K562 (cell line): ENCODE results near the gene EXO5. TPM values are rescaled to one million over a fixed set of nuclear protein-coding genes. Genes with fewer than 3 reads are reported as not detected.
A peak's percentile ranks its signal among the peaks of the same experiment; 100 is the strongest.

ENCODE experiments used
- ATAC-seq: fragments of 200-7000 bp; cut with Tn5 transposase; 3 replicates; pipeline ENCODE4 v1.9.1; 2020; ENCODE audit warnings: moderate library complexity
- Bru-seq: library from RNA; stranded (reverse); fragments of 400-500 nt; gene quantifications from one replicate; lab custom pipeline; 2021; lab: Mats Ljungman, UMichigan
- BruChase-seq, 2 experiments: library from RNA; stranded (reverse); fragments of 400-500 nt; gene quantifications; one replicate each; lab custom pipeline; 2021; lab: Mats Ljungman, UMichigan
- BruUV-seq: library from RNA; stranded (reverse); fragments of 400-500 nt; replicated peaks from 2 replicates; lab custom pipeline; 2021; lab: Mats Ljungman, UMichigan
- CTCF ChIA-PET: fragments of 300-600 bp; formaldehyde crosslinking; extraction: SDS; loops from one replicate; lab custom pipeline; 2021; ENCODE audit warnings: low intra/inter-chr PET ratio; lab: Yijun Ruan, JAX
- POLR2A ChIA-PET: fragments of 300-600, 350-650 bp; sonication (Branson Sonifier 250); formaldehyde crosslinking; extraction: SDS; loops from one replicate; lab custom pipeline; 2021; ENCODE audit warnings: antibody characterized with exemption, inconsistent platforms; lab: Yijun Ruan, JAX
- DNase-seq, 4 experiments: peaks; one replicate each; pipeline versions ENCODE4 v3.0.0 to v3.0.0-alpha.2; 2011 to 2018; ENCODE audit warnings: low spot score in 3 of 4, mixed read lengths in 3 of 4; ENCODE audit errors: extremely low read depth in 1 of 4
- FAIRE-seq: peaks from 2 replicates; lab custom pipeline; 2011; peaks lifted over from hg19 to GRCh38; lab: Jason Lieb, UNC
- H2AFZ ChIP-seq: 2 replicates; pipeline ENCODE4 v1.6.0; 2011; ENCODE audit warnings: low read depth, low read length, control low read depth, inconsistent platforms
- H3K27ac ChIP-seq: fragments of 200-600 bp; 3 replicates; pipeline ENCODE4 v1.8.0; 2011; ENCODE audit warnings: low read depth, mild to moderate bottlenecking, control low read depth, inconsistent platforms, low read length, moderate library complexity, mixed read lengths; ENCODE audit errors: extremely low read depth
- H3K27me3 ChIP-seq, 2 experiments: fragments of 300-600 bp in 1 of 2; 2 replicates in 1 of 2; 3 replicates in 1 of 2; pipeline versions ENCODE4 v1.6.0 to v1.8.0; 2011; ENCODE audit warnings: inconsistent platforms in 2 of 2, low read length in 2 of 2, mild to moderate bottlenecking in 1 of 2, mixed read lengths in 1 of 2, moderate library complexity in 1 of 2; ENCODE audit not compliant: control insufficient read depth in 2 of 2, insufficient read depth in 2 of 2
- H3K36me3 ChIP-seq: fragments of 300-600 bp; 3 replicates; pipeline ENCODE4 v1.8.0; 2011; ENCODE audit warnings: mild to moderate bottlenecking, low read length, inconsistent platforms; ENCODE audit not compliant: control insufficient read depth, insufficient read depth
- H3K4me1 ChIP-seq, 2 experiments: fragments of 200-600 bp in 1 of 2; replicated peaks in 1 of 2; 2 replicates in 1 of 2; 3 replicates in 1 of 2; pipeline versions ENCODE4 v1.5.1 to v1.8.0; 2011; ENCODE audit warnings: inconsistent platforms in 2 of 2, low read length in 2 of 2, mild to moderate bottlenecking in 1 of 2, mixed read lengths in 1 of 2, moderate library complexity in 1 of 2; ENCODE audit not compliant: control insufficient read depth in 2 of 2, insufficient read depth in 2 of 2
- H3K4me2 ChIP-seq: 2 replicates; pipeline ENCODE4 v1.6.1; 2011; ENCODE audit warnings: low read length, control low read depth, inconsistent platforms, mixed read lengths; ENCODE audit not compliant: insufficient read depth
- H3K4me3 ChIP-seq: fragments of 200-600 bp; sonication (generic), shearing (Covaris generic); 2 replicates; pipeline ENCODE4 v1.5.1; 2016; ENCODE audit warnings: control low read depth, inconsistent platforms
- H3K79me2 ChIP-seq: fragments of 200-600 bp; 3 replicates; pipeline ENCODE4 v1.8.0; 2011; ENCODE audit warnings: low read length, inconsistent platforms; ENCODE audit not compliant: control insufficient read depth, insufficient read depth
- H3K9ac ChIP-seq, 2 experiments: 2 replicates each; pipeline versions ENCODE4 v1.6.0 to v1.6.1; 2011; ENCODE audit warnings: low read depth in 2 of 2, low read length in 2 of 2, control low read depth in 1 of 2, inconsistent platforms in 1 of 2, mild to moderate bottlenecking in 1 of 2, mixed read lengths in 1 of 2; ENCODE audit not compliant: insufficient read depth in 1 of 2
- H3K9me1 ChIP-seq: one replicate; pipeline ENCODE4 v1.6.0; 2011; ENCODE audit warnings: inconsistent platforms, mild to moderate bottlenecking, low read length, moderate library complexity; ENCODE audit not compliant: control insufficient read depth, insufficient read depth
- H3K9me3 ChIP-seq: replicated peaks from 2 replicates; pipeline ENCODE4 v1.5.1; 2011; ENCODE audit warnings: low read depth, low read length, inconsistent platforms; ENCODE audit not compliant: control insufficient read depth, insufficient read depth
- H4K20me1 ChIP-seq: replicated peaks from 2 replicates; pipeline ENCODE4 v1.6.1; 2011; ENCODE audit warnings: low read length, inconsistent platforms, mixed read lengths; ENCODE audit not compliant: control insufficient read depth, insufficient read depth
- CTBP1 ChIP-seq: fragments of 450-650 bp; IDR thresholded peaks from 2 replicates; pipeline ENCODE4 v1.6.1; 2016; ENCODE audit warnings: borderline replicate concordance
- DACH1 ChIP-seq: fragments of 450-650 bp; IDR thresholded peaks from 2 replicates; pipeline ENCODE4 v1.6.1; 2018; ENCODE audit not compliant: partially characterized antibody
- EWSR1 ChIP-seq: fragments of 450-650 bp; IDR thresholded peaks from 2 replicates; pipeline ENCODE4 v1.6.1; 2018; ENCODE audit warnings: borderline replicate concordance, mild to moderate bottlenecking, low read depth, moderate library complexity; ENCODE audit not compliant: partially characterized antibody
- NBN ChIP-seq: fragments of 450-650 bp; IDR thresholded peaks from 2 replicates; pipeline ENCODE4 v1.6.1; 2016; ENCODE audit warnings: low read depth, mild to moderate bottlenecking
- NRF1 ChIP-seq, 2 experiments: fragments of 450-650 bp; IDR thresholded peaks in 1 of 2; conservative IDR thresholded peaks in 1 of 2; 2 replicates each; pipeline ENCODE4 v1.6.1; 2014; ENCODE audit warnings: mild to moderate bottlenecking in 2 of 2
- SMAD4 ChIP-seq: fragments of 250-450 bp; sonication (Bioruptor Pico); conservative IDR thresholded peaks from 2 replicates; pipeline ENCODE4 v1.8.0; 2021; ENCODE audit warnings: inconsistent platforms, mild to moderate bottlenecking, moderate library complexity
- WGBS: fragments of 100-300 bp; shearing (Covaris generic); methylation state at CpG from one replicate; pipeline ENCODE4 v1.1.6; 2016; ENCODE audit warnings: low coverage, mixed read lengths; ENCODE audit not compliant: insufficient coverage; ENCODE audit errors: missing lambda C conversion rate; 5-methylcytosine and 5-hydroxymethylcytosine counted together
- in situ Hi-C: fragments of 300-500 bp; cut with MboI; formaldehyde crosslinking; loops from 4 replicates; pipeline ENCODE4 v1.15.0; 2018; ENCODE audit warnings: inconsistent platforms, mixed read lengths
- intact Hi-C: fragments of 100-400 bp; cut with micrococcal nuclease; formaldehyde crosslinking; loops from 2 replicates; pipeline ENCODE4 v1.14.2; 2022
- long read RNA-seq, 3 experiments: library from polyadenylated mRNA in 2 of 3; library from RNA in 1 of 3; unstranded in 2 of 3; stranded (forward) in 1 of 3; transcript quantifications; one replicate each; pipeline ENCODE4 v2.0.0, GENCODE V29; 2019 to 2022
- polyA minus RNA-seq, 3 experiments: library from RNA; depleted of rRNA, polyadenylated mRNA; stranded (reverse); fragments of >200 nt; gene quantifications; 2 replicates each; pipeline ENCODE4 v1.2.3, GENCODE V29; 2011
- polyA plus RNA-seq, 8 experiments: library from polyadenylated mRNA; depleted of rRNA in 4 of 8; stranded (reverse) in 5 of 8; unstranded in 3 of 8; fragments of >200 nt; fragmentation: Nextera tagmentation in 2 of 8; fragmentation: Illumina TruSeq in 1 of 8; extraction: Ambion mirVana in 2 of 8; extraction: Trizol in 1 of 8; gene quantifications; 2 replicates each; pipeline versions ENCODE4 v1.2.1 to v1.2.3, GENCODE V29; 2011 to 2014; ENCODE audit warnings: inconsistent platforms in 1 of 8, missing spikeins in 1 of 8
- total RNA-seq, 7 experiments: library from RNA; depleted of rRNA in 6 of 7; stranded (reverse); fragments of >200 nt in 6 of 7; fragmentation: Illumina TruSeq in 2 of 7; extraction: Trizol in 2 of 7; gene quantifications; 2 replicates each; pipeline versions ENCODE4 v1.2.1 to v1.2.3, GENCODE V29; 2011 to 2021; ENCODE audit warnings: low replicate concordance in 1 of 7
- TF ChIP-seq, protein P1 (sequence below): sonication (generic); formaldehyde crosslinking; IDR thresholded peaks from 2 replicates; pipeline ENCODE4 v1.5.0; 2020; ENCODE audit warnings: missing genetic modification reagents
- TF ChIP-seq, protein P2 (sequence below), 2 experiments: fragments of 450-650 bp; IDR thresholded peaks; 2 replicates each; pipeline ENCODE4 v1.6.1; 2016
- TF ChIP-seq, protein P3 (sequence below), 2 experiments: fragments of 200-800 bp in 1 of 2; sonication (Bioruptor generic) in 1 of 2; sonication (generic) in 1 of 2; formaldehyde crosslinking in 1 of 2; IDR thresholded peaks in 1 of 2; conservative IDR thresholded peaks in 1 of 2; 2 replicates each; pipeline versions ENCODE4 v1.5.0 to v1.6.1; 2016 to 2020; ENCODE audit warnings: missing compliant biosample characterization in 1 of 2, missing genetic modification characterization in 1 of 2, missing genetic modification reagents in 1 of 2

The EXO5 gene, protein sequence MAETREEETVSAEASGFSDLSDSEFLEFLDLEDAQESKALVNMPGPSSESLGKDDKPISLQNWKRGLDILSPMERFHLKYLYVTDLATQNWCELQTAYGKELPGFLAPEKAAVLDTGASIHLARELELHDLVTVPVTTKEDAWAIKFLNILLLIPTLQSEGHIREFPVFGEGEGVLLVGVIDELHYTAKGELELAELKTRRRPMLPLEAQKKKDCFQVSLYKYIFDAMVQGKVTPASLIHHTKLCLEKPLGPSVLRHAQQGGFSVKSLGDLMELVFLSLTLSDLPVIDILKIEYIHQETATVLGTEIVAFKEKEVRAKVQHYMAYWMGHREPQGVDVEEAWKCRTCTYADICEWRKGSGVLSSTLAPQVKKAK
- 6.0 and 10.3 TPM in 2 replicates for total RNA-seq (2011; cell fraction: chromatin; rRNA removed; ENCODE audit: low replicate concordance)
- total RNA-seq (2011; cell fraction: nucleolus; rRNA removed), result 5.3 and 5.5 TPM in 2 replicates
- total RNA-seq (2011; cell fraction: nucleoplasm; rRNA removed), result 3.7 and 5.4 TPM in 2 replicates
- total RNA-seq (2014; rRNA removed) (2.6 and 3.8 TPM in 2 replicates), total RNA-seq (2014; rRNA removed; fragmentation: Illumina TruSeq; extraction: Trizol) (2.7 and 2.9 TPM in 2 replicates), total RNA-seq (2015; rRNA removed; fragmentation: Illumina TruSeq; extraction: Trizol) (2.3 and 2.8 TPM in 2 replicates), total RNA-seq (2021) (2.1 and 2.6 TPM in 2 replicates), polyA plus RNA-seq (2011; rRNA removed) (2.0 and 3.3 TPM in 2 replicates), polyA plus RNA-seq (2014; fragmentation: Illumina TruSeq; extraction: Trizol) (3.5 and 3.9 TPM in 2 replicates), polyA plus RNA-seq (2014; fragmentation: Nextera tagmentation; extraction: Ambion mirVana) (1 to 10 TPM; 1.1 to 1.3 TPM), polyA plus RNA-seq (2014; rRNA removed) (3.8 and 4.3 TPM in 2 replicates), polyA minus RNA-seq (2011; rRNA and poly(A)+ RNA removed) (4.3 and 4.4 TPM in 2 replicates), Bru-seq, nascent RNA (percentile 51 among the genes with signal in this experiment), BruChase-seq, experiment 1, labeled RNA remaining after a 2-hour chase (percentile 50 among the genes with signal in this experiment), BruChase-seq, experiment 2, labeled RNA remaining after a 6-hour chase (percentile 52 among the genes with signal in this experiment)
- 1.1 and 1.8 TPM in 2 replicates for polyA plus RNA-seq (2011; cell fraction: cytosol; rRNA removed)
- 3.0 and 3.7 TPM in 2 replicates for polyA plus RNA-seq (2011; cell fraction: nucleus; rRNA removed)
- 3.0 and 3.7 TPM in 2 replicates for polyA plus RNA-seq (2012)
- 1.6 and 3.5 TPM in 2 replicates for polyA minus RNA-seq (2011; cell fraction: cytosol; rRNA and poly(A)+ RNA removed)
- polyA minus RNA-seq (2011; cell fraction: nucleus; rRNA and poly(A)+ RNA removed), result 2.3 and 4.3 TPM in 2 replicates
- long read RNA-seq, experiment 1, partial matches to known transcripts, result 0 of 10 reads
- long read RNA-seq, experiment 1, other reads (novel, unspliced or antisense), result 2 of 10 reads
- long read RNA-seq, experiment 2, partial matches to known transcripts, result 0 of 5 reads
- long read RNA-seq, experiment 2, other reads (novel, unspliced or antisense), result 2 of 5 reads
- long read RNA-seq, experiment 3, result 0 reads

DNA sequence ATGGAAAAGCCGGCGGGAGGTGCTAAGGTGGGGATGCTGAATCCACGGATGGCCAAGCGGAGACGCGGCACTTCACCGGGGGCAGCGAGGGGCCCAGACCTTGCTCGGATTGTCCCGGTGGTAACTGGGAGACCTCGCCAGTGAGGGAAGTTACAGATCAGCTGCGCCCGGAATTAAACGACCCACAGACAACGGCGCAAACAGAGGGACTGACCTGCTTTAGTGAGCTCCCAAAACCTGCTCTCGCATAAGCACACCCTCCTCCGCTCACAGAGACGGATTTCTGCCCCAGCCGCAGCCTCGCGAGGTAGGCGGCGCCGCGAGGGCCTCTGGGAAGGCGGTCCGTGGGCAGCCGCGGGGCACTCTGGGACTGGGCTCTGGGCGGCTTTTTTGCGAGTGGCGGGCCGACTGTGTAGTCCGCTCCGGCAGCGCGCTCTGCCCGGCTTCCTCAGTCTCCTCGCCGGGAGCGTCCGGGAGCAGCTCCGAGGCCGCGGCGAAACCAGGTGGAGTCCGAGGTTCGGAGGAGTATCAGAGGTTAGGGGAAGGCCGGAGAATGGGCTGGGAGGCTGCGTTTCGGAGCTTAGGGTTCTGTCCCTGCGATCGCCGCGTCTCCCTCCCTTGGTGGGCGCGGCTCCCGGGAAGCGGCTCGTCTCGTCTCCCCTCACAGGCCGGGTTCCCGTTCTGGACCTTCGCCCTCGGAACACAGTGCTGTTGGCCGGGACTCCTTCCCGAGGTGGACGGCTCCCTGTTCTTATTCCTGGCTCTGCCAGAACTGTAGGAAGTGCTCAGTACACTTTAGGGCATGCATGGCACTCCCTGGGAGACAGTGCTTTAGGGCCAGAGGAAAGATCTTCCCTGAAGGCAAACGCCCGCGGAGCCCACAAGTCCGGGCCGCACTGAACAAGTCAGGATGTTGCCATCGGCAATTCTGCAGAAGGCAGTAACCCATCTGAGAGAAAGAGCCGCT is at the start of gene EXO5:
TSS of gene EXO5 (plus strand) at position 393 of the 967 bp plus-strand sequence. CDS start 5,778 bp downstream, outside the sequence.
- Histone ChIP-seq H2AFZ (peak within 1 kb of the TSS; percentile 88), H3K4me2 (peak within 1 kb of the TSS; percentile 70), H3K9me1 (no peaks in the 10 kb centered on the region), H3K9me3 (peaks cover 8% of the 10 kb centered on the region; the same call in 1 of the 2 replicates), H3K79me2 (no peaks in the 10 kb centered on the region), H3K27me3 (peaks cover 0 to 13% of the 10 kb centered on the region in 2 experiments; a peak in 2 of 5 replicates), H3K27ac (peak within 1 kb of the TSS; percentile 32; the same call in 1 of the 3 replicates), H3K4me1 (peaks cover 0 to 9% of the 10 kb centered on the region in 2 experiments; a peak in 2 of 5 replicates), H3K9ac (peak within 1 kb of the TSS; percentile 62 to 81), H4K20me1 (no peaks in the 10 kb centered on the region), H3K36me3 (no peaks in the 10 kb centered on the region), H3K4me3 (peak within 1 kb of the TSS; percentile 39)
- peak; percentile 46 to 68 (median 50) for DNase-seq
- intact Hi-C loops, result no loop called here
- CTCF ChIA-PET, result no interaction called here
- 36% methylated on average over 65 of the region's 76 CpGs for WGBS
- in situ Hi-C loops, result no loop called here
- BruUV-seq, result TSS peak; percentile 75
- ATAC-seq, result peak; percentile 99
- POLR2A ChIA-PET, result interaction anchor here (0.6 to 1.5 kb wide), 6 partner anchors 11 to 160 kb away, joined by 3 to 4 read pairs (median 3); partner anchors contain the start of gene ZNF684
- FAIRE-seq, result no peak
- TF ChIP-seq, protein P1, sequence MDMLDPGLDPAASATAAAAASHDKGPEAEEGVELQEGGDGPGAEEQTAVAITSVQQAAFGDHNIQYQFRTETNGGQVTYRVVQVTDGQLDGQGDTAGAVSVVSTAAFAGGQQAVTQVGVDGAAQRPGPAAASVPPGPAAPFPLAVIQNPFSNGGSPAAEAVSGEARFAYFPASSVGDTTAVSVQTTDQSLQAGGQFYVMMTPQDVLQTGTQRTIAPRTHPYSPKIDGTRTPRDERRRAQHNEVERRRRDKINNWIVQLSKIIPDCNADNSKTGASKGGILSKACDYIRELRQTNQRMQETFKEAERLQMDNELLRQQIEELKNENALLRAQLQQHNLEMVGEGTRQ (CRISPR knock-in tag), result no peak
- TF ChIP-seq NRF1 (conservative IDR thresholded peaks at IDR 0.05 in 1 of 2, IDR thresholded peaks at IDR 0.05 in 1 of 2), result peak; percentile 49 to 55; a peak in 3 of 4 replicates
- TF ChIP-seq, protein P2, sequence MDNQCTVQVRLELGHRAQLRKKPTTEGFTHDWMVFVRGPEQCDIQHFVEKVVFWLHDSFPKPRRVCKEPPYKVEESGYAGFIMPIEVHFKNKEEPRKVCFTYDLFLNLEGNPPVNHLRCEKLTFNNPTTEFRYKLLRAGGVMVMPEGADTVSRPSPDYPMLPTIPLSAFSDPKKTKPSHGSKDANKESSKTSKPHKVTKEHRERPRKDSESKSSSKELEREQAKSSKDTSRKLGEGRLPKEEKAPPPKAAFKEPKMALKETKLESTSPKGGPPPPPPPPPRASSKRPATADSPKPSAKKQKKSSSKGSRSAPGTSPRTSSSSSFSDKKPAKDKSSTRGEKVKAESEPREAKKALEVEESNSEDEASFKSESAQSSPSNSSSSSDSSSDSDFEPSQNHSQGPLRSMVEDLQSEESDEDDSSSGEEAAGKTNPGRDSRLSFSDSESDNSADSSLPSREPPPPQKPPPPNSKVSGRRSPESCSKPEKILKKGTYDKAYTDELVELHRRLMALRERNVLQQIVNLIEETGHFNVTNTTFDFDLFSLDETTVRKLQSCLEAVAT (IDR thresholded peaks at IDR 0.05), result no peak
- TF ChIP-seq CTBP1, result 0 out of 2 replicates have a peak, but pooled peaks have one; percentile 31
- TF ChIP-seq, protein P3, sequence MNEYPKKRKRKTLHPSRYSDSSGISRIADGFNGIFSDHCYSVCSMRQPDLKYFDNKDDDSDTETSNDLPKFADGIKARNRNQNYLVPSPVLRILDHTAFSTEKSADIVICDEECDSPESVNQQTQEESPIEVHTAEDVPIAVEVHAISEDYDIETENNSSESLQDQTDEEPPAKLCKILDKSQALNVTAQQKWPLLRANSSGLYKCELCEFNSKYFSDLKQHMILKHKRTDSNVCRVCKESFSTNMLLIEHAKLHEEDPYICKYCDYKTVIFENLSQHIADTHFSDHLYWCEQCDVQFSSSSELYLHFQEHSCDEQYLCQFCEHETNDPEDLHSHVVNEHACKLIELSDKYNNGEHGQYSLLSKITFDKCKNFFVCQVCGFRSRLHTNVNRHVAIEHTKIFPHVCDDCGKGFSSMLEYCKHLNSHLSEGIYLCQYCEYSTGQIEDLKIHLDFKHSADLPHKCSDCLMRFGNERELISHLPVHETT (CRISPR knock-in tag; conservative IDR thresholded peaks at IDR 0.05 in 1 of 2, IDR thresholded peaks at IDR 0.05 in 1 of 2), result no peak
- TF ChIP-seq SMAD4 (CRISPR knock-in tag), result 0 out of 2 replicates have a peak, but pooled peaks have one; percentile 18
- no peak for TF ChIP-seq EWSR1
- TF ChIP-seq DACH1, result no peak
- TF ChIP-seq NBN, result no peak
